Embryonic facial prominence (tissue), 1 donor: ENCODE results near the gene FAM114A1.
"Not testable (repeated sequence)": the region's sequence is repeated elsewhere in the genome, so short reads cannot be mapped to it uniquely, and the experiment has no call there.

Experiments
- DNase-seq: peaks from one replicate; pipeline ENCODE4 v3.0.0-alpha.2; 2016; ENCODE audit errors: extremely low spot score

Gene FAM114A1

DNA sequence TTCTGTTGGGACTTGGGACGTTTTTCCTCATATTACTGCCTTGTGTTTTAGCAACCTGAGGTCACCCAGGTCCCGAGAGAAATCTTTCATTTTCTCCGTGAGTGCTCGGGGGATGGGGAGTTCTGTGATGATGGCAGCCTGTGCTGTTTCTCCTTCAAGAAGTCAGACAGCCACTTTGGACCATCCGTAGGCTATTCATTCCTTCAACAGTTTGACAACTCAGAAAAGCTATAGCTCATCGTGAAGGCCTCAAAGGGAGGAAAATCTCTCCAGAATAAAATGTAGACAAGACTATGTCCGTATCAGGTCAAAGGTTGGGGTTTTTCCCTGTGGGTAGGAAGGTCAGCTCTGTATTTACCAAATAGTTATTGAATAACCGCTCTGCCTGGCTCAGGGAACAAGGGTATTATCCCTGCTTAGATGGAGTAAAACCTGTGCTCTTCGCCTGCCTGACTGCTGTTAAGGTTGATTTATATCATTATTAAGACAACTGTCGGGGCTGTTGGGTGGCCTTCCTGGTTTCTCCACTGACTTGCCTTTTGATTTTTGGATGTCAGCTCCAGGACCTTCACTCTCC, 36.6 kb downstream of the FAM114A1 start:
- no peak for DNase-seq

DNA sequence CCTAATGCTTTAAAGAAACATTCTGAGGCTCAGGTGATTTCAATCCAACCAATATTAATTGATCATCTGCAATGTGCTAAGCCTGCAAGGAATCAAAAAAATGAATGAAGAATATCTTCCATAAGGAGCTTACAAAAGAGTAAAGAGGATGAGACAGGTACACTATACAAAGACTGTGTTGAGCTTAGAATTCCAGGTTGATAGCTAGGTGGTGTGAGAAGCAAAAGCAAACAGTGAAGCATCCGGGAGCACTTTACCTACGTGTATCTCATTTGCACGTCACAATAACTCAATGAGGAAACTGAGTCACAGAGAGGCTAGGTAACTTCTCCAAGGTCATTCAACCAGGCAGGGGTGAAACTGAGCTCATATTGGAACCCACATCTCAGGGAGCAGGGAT, 37.1 kb downstream of the FAM114A1 start:
- DNase-seq: no peak

DNA sequence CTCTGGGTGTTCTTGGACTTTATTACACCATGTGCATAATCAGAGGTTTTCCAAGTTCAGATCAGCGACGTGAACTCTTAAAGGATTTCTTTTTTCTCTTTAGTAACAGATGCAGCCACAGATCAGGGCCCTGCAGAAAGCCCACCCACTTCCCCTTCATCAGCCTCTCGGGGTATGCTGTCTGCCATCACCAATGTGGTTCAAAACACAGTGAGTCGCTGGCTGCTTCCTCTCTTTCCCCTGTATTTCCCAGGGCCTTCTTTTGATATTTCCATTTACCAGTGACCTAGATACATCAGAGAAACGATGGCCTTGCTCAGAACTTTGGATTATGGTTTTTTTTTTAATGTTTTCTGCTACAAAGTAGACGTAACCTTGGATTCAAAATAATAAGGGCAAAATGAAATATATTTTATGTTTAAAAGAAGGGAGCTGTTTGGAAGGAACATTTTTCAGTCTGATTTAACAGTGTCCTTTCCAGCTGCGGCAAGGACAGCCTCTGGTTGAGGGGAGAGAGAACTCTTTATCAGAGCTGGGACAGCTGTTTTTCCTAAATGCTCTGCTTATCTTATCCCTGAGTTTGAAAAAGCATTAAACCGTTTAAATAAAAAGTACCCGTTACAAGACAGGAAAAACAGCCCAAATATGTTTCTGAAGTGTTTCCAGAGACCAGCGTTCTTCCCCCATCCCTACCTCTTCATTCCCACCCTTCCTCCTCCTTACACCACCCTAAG, 38.2 kb downstream of the FAM114A1 start:
- no peak for DNase-seq

DNA sequence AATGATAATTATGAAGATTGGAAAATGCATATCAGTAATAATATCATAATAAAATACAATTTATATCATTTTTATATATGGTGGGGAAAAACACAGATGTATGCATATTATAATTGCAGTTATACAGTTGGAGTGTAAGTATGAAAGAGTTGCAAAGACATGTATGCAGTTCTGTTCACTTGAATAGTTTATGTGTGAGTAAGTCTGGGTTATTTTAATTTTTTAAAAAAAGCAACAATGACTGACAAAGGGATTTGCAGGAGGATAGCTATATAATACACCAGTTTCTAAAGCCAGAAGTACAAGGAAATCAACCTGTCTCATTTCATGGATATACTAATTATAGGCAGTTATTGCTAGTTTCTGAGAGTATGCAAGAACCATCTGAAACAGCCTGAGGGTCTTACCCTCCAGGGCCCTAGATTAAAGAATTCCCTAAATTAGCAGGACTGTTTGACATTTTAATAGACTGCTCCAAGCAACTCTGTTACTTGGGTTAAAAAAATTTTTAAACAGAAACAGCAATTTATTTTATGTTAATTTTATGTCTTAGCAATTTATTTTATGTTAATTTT, 40.2 kb downstream of the FAM114A1 start:
- no peak for DNase-seq

DNA sequence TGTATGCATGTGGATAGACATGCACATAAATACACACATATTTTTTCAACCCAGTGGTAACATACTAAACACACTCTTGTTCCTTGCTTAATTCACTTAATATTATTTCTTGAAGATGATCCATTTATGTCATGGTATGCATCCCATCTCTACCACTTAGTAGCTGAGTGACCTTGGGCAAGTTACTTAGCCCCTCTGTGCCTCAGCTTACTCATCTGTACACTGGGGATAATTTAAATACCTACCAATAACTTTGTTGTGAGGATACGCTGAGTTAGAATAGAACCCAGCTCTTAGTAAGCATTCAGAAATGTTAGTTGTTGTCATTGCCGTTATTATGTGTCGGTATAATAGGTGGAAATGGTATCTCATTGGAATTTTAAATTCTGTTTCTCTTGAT, 41.4 kb downstream of the FAM114A1 start:
- no peak for DNase-seq

DNA sequence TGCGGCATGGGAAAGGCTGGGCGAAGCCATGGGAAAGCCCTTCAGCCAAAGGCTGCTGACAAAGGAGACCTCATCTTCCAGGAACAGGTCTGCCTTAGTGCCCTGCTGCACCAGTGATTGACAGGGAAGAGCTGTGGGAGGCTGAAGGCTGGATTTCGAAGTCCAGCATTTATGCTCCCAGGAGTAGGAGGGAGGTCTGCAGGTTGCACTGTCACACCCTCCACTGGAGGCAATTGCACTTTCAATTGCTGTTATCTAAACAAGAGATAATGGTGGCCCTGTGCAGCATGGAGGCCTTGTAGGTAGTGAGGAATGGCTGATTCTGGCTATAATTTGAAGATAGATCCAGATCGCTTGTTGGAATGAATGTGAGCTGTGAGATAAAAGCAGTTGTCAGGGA, 43.7 kb downstream of the FAM114A1 start:
- no peak for DNase-seq

DNA sequence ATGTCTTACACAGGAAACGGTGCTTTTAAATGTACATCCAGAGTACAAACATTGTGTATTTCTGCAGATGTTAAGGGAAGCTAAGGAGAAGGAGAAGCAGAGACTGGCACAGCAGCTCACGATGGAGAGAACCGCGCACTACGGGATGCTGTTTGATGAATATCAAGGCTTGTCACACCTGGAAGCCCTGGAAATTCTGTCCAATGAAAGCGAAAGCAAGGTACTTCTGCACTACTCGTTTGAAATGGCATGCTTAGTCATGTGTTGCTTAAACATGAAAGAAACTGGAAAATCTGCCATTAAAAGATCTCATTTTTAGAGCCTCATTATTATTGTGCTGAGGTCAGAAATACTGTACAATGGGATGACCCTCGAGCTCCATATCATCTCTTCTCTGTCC, 47.2 kb downstream of the FAM114A1 start:
- DNase-seq: no peak

DNA sequence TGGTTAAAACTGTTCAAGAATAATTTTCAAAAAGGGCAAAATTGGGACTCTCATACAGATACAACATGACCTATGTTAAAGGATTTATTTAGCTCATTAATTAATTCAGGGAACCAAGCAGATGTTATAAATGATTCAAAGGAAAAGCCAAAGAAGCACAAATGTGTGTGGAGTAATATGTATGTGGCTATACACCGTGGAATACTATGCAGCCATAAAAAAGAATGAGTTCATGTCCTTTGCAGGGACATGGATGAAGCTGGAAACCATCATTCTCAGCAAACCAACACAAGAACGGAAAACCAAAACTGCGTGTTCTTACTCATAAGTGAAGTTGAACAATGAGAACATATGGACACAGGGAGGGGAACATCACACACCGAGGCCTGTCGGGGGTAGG, 48.7 kb downstream of the FAM114A1 start:
- not testable (repeated sequence) for DNase-seq

DNA sequence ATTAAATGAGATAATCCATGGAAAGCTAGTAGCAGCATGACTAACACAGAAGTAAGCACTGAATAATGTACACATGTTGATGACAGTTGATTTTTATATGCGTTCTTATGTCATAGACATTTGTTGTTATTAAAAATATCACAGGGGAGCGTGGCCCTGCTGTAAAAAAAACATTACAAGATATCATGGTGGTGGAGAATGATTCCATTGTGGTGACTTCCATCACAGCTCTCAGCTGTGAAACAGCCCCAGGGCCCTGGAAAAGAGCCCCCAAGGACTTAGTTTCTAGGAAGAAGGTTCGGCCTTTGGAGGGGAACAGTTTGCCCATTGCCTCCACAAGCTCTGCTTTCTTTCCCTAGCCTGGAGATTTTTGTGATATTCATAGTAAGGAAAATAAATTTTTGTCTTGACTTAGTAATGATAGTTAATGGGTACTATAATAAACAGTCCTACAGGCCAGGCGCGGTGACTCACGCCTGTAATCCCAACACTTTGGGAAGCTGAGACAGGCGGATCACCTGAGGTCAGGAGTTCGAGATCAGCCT, 49.9 kb downstream of the FAM114A1 start:
- DNase-seq: no peak

DNA sequence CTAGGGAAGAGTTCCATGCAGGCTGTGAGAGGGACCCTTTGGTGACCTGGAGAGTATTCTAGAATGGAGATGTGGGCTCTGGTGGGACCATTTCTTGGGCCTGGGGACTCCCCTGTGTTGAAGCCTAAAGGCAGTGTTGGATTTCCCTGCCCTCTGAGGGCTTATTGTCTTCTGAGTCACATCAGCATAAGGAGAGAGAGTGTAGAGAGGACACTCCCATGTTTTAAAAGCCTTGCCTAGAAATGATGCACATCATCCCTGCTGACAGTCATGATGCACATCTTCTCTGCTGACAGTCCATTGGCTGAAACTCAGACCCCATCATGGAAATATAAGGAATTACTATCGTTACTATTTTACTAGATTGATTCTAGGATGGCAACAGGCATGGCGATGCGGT, 51.9 kb downstream of the FAM114A1 start:
- no peak for DNase-seq

DNA sequence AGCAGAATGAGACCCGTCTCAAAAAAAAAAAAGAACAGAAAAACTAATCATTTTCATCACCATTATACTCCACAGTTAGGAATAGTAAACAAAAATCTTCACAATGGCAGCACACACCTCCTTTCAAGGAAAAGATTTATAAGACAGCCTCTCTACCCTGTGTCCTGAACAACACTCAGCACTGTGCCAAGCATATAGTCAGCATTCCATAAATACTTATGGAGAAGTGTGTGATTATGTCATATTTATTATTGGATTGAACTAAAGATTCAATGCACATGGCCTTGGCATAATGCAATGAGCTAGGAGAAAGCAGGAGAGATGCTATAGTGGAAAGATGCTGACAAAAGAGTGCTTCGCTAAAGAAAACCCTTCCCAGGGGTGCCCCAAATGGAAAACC, 52.6 kb downstream of the FAM114A1 start:
- no peak for DNase-seq

DNA sequence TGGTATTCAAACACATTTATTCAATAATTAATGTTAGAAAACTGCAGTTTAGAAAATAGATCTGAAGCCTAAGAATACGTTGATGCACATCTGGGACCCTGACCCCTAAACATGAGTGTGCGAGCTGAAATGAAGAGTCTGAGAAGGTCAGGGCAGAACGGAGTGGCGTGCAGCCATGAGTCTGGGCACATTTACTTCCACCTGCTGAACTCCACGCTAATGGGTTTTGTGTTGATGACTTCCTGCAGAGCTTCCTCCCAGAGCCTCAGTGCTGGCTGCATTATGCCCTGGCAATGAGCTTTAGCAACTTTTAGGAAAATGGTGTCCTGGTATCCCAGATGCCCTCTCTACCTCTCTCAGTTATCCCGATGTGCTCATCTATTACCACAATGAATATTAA, 53.1 kb downstream of the FAM114A1 start:
- DNase-seq: no peak

DNA sequence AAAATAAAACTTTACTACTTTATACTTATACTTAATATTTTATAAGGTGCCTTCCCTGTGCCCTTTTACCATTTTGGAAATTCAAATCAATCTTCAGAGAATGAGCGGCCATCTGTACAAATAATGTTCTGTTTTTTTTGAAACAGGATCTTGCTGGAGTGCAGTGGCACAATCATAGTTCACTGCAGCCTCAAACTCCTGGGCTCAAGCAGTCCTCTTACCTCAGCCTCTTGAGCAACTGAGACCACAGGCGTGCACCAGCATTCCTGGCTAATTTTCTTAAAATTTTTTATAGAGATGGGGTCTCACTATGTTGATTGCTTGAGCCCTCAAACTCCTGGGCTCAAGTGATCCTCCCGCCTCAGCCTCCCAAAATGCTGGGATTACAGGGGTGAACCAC, 53.5 kb downstream of the FAM114A1 start:
- DNase-seq: no peak

DNA sequence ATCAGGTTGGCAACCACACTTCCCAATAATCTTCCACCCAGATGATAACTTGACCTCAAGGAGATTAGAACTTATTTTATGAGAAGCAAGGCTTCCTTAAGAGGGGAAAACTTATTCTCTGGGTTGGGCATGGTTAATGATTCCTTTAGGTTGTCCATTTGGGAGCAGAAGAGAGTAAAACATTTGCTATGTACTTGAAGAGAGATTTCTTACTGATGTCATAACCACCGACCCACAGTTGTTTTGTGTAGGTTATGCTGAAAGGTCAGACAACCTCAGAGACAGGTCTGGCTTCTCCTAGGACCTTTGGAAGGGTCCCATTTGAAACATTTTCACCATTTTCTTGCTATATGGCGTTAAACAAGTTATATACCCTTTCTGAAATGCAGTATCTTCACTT, 56.1 kb downstream of the FAM114A1 start:
- no peak for DNase-seq

DNA sequence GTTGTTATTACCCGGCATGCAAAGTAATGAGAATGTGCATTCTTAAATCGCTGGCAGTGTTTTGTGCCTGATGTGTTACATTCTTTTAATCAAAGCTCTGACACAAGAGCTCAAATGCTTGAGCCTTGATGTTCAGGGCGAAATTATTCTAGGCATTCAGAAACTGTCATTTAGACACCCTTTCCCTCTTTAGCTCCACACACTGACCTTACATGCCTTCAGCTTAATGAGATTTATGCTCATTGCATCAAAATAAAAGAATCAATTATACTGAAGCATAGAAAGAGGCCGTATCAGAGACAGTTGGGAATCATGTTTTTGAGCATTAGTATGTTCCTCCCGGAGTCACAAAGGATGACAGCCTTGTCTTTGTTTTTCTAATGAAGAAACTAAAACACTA, 56.7 kb downstream of the FAM114A1 start:
- DNase-seq: no peak

DNA sequence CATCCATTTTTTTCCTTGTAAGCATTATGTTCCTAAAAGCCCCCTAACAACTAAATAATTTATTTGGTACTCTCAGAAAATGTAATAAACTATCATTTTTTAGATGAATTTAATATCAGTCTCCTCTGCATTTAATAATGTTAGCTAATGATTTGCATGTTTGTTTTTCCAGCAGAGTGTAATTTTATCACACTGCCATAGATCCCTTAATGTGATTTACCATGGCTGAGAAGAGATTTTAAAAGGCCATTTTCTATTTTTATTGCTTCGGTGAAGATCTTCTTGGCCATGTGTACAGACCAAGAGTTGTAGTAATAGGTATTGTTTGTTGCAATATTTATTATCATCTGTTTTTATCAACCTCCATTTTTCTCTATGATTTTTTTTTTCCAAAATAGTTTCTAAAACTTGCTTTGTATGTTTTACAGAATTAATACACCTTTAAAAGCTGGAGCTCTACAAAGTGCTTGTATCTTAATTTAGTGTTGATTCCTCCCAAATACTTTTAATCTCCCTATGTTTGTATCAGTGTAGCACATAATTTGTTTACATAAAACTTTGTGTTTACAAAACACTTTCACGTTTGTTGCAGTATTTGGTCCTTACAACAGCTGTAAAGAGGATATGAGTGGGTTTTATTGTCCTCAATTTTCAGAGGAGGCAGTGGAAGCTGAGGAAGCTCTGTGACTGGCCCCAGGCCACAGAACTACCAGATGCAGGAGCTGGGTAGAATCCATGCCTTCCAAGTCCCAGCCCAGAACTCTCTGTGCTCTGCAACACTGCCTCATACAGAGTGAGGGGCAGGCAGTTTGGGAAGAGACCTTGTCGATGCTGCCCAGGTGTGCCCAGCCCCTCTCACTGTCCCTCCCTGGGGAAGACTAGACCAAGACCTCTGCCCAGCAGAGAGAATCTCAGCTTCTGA, 58.1 kb downstream of the FAM114A1 start:
- DNase-seq: no peak

DNA sequence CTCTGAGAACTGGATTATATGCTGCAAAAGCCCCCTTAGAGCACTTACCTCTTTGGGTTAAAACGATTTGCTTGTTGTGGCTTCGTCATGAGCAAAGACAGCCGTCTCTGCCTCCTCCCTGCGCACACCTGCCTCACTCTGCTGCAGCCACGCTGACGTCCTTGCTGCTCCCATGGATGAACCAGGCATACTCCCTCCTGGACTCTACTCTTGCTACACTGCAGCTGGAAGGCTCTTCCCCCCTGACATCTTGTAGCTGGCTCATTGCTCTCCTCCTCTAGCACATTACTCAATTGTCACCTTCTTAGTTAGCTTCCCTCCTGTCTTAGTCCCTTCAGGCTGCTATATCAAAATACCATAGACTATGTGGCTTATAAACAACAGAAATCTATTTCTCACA, 59.3 kb downstream of the FAM114A1 start:
- no peak for DNase-seq

DNA sequence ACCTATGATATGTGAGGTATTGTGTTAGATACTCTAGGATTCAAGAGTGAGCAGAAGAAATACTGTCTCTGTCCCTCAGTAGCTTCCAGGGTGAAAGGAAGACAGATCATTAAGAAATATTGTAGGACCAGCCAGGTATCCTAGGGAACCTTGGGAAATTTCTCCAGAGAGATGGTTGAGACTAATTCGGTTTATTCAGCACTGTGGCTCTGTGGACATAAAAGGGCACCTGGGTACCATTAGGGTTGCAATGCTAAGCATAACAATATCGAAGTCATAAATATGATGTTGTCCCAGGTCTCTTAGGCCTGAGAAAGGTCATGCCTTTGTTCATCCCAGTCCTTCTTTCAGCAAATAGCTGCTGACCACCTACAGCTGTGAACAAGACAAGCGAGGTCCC, 61.0 kb downstream of the FAM114A1 start:
- no peak for DNase-seq

DNA sequence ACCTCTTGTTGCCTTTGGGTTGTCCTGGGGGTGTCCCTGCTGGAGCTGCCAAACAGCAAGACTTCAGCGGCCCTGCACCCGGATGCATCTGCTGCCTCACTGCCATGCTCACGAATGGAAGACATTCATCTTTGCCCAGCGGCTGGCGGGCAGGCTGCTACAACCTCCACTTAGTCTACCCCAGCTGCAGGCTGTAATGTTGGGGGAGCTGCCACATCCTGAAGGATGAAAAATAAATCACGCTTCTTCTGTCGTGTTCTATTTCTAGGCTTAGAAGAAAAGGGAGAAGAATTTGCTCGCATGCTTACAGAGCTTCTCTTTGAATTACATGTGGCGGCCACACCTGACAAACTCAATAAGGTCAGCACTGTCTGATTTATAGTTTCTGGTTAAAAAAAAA, 61.4 kb downstream of the FAM114A1 start:
- no peak for DNase-seq

DNA sequence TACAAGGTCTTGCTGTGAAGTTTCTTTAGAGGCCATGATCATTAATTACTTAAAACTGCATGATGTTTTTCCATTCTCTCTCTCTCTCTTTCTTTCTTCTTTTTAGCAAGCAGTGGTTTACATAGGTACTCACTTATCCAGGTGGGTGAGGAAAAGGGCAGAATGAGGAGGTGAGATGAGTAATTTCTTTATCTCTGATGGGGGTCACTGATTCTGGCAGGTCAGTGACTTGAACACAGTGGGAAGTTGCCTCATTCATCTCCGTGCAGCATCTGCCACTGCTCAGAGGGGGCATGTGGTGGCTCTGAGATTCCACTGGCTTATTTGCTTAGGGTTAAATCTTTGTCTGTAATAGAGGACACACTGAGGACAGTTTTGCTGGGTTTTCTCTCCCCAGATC, 62.6 kb downstream of the FAM114A1 start:
- no peak for DNase-seq

DNA sequence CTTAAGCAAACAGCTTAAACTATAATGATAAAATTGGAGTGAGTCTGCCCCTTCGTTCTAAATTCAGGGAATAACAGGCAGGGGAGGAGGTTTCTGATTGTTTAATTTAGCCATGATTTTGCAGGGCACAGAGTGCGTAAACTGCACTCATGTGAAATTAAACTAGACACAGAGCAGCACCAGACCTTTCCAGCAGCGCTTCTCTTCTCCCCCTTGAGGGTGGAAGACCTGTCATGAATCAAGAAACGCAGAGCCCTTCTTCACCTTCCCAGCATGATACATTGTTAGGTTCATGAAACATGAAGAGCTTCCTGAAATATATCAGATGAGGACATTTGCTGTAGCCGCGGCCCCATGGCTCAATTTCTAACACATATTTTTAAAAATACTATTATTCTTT, 63.1 kb downstream of the FAM114A1 start:
- DNase-seq: no peak

DNA sequence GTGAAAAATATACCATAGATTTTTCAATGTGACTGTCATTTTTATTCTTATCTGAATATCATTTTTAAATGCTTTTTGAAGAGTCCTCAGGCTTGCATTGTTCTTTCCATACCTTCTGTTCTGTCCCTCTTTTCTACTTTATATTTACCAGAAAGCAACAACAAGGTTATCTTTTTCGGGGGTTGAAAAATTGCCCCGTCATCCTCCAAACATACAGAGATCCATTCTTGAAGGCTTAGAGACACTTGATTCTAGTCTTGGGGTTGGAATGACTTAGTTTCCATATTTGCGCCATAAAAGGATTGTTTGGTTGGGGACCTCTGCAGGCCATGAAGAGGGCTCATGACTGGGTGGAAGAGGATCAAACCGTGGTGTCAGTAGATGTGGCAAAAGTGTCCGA, 63.5 kb downstream of the FAM114A1 start:
- DNase-seq: no peak
